ACHN (cell line): Measurements from ENCODE around the gene FHL1.

Source experiments
- DNase-seq: peaks from one replicate; pipeline ENCODE4 v3.0.0-alpha.2; 2015
- in situ Hi-C: cut with HindIII; loops from 2 replicates; pipeline ENCODE4 v1.10.0; 2017; ENCODE audit warnings: low sequenced_read_pairs, low pct_ligation_motif_present, low pct_unique_long_range_greater_than_20kb

The FHL1 gene

DNA sequence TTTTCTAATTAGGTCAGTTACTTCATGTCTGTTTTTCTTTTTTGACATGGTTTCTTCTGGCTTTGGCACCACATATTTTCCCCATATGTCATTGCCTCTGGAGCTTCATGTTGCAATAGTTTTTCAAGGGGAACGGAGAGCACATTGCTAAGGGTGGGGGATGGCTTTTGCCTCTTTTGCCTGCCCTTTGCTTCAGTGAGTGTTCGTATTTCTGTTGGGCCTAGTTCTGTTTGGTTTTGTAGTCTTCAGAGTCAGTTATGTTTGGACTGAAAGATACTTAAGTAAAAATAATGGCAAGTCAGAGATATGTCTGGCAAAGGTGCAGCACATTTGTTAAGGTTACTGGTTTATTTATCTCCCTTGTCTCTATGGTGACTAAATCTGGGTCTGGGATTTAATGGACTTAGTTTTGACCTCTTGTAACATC is 29.1 kb downstream of the FHL1 start:
- in situ Hi-C loops, result no loop called here
- peak; percentile 56 for DNase-seq

DNA sequence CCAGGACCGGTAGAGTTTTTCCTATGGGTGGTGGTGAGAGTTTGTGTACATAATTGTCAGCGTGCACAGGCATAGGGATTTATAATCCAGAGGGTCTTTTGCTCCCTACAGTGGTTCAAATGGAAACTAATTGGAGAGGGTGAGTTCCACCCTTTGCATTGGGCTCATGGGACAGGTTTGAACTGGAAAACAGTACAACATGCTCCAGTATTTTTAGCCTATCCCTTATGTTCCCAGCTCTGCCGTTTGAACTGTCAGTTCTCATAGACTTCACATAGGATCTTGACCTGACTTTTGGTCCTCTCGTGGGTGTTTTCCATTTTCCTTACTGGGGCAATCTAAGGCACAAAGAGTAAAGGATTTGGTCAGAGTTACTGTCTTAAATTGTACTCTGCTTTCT is 31.8 kb downstream of the FHL1 start:
- in situ Hi-C loops, result no loop called here
- DNase-seq, result no peak

DNA sequence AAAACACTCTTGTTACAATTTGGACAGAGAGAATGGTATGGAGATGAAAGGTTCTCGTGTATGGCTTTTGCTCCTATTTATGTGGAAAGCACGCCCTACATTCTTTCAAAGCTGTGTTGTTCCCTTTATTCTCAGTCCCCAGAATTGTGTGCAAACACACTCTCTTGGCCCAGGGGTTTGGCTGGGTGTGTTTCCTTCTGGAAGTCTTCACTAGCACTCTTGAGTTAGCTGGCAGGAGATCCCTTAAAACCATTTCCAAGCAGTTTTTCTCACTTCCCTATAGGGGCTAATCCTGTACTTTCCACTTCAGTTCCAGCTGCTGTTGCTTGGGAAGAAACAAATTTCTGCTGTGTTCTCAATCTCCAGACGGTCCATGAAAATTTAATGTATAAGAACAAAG is 35.1 kb downstream of the FHL1 start:
- DNase-seq, result no peak
- in situ Hi-C loops, result no loop called here

DNA sequence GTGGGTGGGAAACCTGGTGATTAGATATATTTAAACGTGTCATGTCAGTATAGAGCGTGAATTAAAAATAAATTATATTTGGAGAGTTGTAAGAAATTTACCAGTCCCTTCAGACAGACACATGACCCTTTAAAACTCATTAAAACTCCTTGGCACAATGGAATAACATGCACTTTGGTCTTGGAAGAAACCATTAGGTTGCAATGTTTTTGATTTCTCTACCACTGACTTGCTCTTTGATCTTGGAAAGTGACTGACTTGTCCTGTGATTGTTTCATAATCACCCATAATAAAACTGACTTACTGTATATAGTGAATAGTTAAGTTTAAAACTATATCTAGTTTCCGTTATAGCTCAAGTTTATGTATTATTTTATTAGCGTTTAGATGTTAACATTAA is 35.8 kb downstream of the FHL1 start:
- DNase-seq, result no peak
- in situ Hi-C loops, result no loop called here

DNA sequence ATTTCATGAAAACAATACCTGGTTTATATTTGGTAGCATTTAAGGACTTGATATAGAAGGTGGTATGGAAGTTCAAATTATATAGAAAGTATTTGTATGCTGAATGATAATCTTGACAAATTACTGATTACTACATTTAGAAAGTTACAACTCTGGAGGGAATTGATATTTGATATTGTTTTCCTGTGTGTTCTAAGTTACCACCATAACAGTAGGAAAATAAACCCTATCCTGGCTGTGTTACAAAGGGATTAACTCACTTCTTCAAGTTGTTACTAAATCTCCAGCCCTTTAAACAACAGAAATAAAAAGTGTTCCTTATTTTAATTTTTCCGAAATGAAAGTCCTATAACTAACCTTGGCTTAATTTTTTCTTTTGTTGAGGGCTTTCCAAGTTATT is 36.6 kb downstream of the FHL1 start:
- in situ Hi-C loops, result no loop called here
- DNase-seq, result no peak

DNA sequence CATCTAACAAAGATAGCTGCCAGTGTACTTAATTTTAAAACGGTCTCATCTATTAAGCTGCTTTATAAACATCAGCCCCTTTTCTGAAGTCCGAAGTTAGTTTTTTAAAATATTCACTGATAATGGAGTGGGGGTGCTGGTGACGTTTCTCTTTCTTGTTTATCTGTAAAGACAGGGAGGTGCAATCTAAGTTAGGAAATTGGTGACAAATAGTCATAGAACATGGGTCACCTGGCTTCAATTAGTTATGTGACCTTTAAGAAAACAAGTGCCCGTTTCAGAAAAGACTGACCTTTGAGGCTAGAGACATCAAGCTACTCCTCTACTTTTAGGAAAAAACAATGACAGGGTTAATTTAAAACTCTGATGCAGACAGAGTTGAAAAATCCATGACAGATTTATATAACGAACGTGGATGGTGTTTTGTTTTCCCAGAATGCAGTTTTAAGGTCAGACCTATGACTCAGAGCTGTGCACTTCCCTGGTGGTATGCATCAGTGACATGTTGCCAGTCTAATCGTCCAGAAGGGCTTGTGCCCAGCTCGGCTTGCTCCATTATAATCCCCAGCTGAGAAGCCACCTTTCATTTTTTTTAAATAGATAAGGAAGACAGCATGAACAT is 38.2 kb downstream of the FHL1 start:
- DNase-seq, result peak; percentile 44
- in situ Hi-C loops, result no loop called here

DNA sequence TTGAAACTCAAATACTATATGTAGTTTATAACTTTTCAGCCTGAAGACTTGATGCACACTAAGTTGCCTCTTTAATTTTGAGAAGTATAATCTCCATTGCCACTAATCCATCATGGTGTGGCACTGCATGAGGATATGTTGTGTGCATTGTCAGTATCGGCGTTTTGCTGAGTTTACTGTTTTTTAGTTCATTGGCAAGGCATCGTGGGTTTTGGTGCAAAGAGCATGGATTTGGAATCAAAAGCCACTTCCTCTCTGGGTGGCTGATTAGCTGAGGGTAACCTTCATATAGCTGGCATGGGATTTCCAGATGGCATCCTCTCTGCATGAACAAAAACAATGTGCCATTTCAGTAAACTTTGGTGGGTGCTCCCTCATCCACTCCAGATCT is 38.7 kb downstream of the FHL1 start:
- DNase-seq, result no peak
- in situ Hi-C loops, result no loop called here

DNA sequence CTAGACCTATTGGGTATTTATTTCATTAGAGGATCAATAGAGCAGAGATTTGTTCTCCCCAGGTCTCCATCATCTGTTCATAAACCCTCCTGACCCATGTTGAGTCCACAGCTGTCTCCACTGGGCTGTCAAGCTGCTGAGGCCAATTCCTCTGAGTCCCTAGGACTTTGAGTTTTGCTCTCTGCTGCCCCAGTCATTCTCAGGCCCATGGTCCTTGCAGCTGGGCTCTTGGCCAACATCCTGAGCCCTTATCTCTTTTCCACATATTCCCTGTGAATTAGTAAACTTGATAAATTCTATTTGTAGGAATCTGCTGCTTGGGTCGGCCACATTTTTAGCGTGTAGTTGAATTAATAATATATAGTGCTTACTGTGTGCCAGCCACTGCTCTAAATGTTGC is 41.9 kb downstream of the FHL1 start:
- in situ Hi-C loops, result no loop called here
- no peak for DNase-seq

DNA sequence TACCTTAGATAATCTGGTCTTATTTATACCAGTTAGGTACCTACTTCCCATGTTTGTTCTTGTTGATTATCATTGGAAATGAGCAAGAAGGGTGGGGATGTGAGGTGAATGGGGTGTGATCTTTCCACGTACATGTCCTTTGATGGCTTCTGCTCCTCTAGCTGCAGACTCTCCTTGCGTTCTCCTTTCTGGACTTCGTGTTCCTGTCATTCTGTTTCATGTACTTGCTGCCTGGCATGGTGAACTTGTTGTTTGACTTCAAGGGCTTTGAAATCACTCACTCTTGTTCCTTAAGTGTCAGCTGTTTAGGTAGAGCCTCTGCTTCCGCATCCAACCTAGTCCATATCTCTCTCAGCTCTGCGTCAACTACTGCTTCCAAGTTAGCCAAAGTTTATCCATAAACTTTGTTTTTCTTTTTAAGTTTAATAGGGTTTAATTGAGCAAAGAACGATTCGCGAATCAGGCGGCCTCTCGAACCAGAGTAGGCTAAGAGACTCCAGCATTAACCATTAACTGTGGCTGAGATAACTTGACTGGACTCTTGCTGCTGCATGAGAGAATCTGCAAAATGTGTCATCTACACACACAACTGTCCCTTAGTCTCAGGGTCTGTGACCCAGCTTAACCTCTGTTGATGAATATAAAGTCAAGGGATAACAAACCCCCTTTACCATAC is 42.8 kb downstream of the FHL1 start:
- in situ Hi-C loops, result no loop called here
- no peak for DNase-seq

DNA sequence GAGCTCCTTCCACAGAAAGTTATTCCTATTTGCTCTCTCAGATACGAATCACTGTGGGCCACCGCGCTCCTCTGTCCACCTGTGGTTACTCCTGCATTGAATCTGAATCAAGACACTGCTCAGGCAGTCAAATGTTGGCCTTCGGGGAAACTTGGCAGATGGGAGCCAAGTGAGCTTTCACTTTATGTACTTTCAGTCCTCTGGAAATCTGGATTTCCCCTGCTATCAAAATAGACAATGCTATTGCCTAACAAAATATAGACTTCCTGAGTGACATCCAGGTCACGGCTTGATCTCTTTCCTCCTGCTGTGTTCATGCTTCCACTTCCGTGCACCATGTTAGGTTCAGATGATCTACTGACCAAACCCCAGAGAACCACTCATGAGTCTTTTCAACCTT is 43.8 kb downstream of the FHL1 start:
- in situ Hi-C loops, result no loop called here
- DNase-seq, result no peak

DNA sequence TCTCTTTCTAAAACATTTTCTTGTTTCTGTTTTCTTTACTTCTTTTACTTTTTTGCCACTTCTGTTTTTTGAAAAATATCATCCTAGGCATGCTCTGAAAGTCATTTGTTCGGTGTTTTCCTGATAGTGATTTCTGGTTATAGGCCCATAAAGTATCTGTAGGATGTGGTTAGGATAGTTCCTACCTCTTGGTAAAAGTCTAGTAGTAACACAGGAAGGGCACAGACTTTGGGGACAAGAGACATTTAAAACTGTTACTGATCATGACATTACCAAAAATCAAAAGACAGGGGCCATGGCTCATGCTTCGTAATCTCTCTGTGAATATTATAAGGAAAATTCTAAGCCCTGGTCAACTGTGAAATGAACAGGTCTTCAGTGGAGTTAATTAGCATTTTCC is 44.8 kb downstream of the FHL1 start:
- in situ Hi-C loops, result no loop called here
- no peak for DNase-seq

DNA sequence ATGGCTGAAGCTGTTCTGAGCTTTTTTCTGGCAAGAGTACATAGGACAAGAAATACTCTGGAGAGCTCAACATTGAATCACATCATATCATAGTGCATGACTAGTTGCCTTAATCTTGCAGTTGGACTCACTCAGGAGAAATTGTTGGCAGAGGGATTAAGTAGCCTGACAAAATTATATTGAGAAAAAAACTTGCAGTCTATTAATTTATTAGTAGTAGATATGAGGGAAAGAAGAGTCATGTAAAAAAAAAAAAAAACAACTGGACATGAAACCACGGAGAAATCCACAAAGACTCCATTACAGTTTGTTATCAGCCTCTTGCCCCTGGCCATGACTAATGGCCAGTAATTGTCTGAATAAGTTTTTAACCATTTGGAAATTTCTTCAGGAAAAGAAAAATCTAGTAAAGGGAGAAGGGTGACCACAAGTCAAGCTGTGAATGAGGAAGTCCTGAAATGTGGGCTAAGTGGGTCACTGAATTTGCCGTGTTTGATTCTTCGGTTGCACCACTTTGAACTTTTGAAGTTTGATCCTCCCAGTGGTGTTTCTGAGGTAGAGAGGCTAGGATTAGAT is 45.6 kb downstream of the FHL1 start:
- DNase-seq, result no peak
- in situ Hi-C loops, result no loop called here

DNA sequence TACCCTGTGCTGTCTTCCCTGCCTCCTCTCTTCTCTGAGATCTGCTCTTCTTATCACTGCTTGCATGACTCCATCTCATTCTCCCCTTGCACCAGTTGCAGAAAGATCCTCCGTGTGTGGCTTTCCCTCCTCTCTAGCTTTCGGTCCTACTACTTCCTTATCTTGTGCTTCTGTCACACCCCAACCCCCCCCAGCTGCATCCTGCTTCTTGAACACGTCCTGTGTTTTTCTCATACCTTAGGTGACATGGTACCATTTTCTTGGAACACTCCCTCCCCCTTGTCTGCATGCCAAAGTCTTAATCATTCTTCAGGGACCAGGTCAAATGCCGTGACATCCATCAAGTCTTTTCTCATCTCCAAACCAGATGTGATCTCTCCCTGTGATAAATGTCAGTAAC is 46.4 kb downstream of the FHL1 start:
- in situ Hi-C loops, result no loop called here
- DNase-seq, result no peak

DNA sequence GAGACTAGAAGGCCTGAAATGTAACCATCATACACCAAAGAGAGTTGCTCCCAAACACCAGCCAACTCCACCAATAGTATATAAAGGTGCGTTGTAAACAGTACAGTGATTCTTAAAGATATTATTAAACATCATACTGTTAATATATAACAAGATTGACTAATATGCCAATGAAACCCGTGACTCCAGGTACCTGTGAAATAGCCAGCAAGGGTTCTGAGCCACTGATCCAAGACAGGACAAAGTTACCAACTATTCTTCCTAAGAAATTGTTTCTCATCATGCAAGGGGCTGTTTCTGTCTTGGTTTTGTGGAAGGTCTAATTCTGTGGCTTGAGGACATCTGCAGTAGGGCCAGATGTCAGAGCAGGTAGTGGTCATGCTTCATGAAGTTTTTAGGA is 47.2 kb downstream of the FHL1 start:
- no peak for DNase-seq
- in situ Hi-C loops, result no loop called here

DNA sequence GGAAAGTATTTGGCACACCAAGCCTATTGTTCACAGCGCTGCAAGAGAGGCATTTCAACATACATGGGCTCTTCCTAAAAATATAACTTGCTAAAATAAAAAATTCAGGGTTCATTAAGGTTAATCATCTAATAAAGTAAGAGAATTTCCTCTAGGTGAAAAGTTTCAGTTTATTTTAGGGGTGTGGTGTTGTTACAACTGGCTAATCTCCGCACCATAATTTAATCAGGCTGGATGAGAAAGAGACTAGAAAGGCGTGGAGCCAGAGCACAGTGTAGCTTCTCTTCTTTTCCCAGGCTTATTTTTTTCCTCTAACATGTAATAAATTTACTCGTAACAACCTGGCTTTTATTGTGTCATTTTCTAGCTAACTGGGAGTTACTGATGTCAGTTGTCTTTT is 47.9 kb downstream of the FHL1 start:
- DNase-seq, result no peak
- in situ Hi-C loops, result no loop called here

DNA sequence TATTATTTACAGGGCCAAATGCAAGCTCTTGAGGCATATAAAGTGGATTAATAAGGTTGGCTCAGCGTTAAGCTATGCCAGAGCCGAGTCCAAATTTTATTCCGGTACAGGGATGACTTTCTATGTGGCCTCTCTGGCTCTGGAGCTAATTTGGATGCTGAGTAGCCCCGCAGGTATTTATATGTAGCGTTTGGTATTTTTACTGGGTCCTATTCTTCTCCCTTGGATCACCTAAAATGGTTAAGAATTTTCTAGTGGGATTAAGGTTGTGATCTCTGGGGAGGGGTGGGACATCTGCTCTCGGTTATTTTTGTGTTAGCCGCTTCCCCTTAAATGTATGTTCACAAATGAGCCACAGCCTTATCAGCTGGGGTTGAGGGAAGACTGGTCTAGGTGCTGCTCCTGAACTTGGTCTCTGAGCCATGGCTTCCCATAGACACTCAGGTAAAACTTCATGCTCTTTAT is 49.4 kb downstream of the FHL1 start:
- no peak for DNase-seq
- in situ Hi-C loops, result no loop called here

DNA sequence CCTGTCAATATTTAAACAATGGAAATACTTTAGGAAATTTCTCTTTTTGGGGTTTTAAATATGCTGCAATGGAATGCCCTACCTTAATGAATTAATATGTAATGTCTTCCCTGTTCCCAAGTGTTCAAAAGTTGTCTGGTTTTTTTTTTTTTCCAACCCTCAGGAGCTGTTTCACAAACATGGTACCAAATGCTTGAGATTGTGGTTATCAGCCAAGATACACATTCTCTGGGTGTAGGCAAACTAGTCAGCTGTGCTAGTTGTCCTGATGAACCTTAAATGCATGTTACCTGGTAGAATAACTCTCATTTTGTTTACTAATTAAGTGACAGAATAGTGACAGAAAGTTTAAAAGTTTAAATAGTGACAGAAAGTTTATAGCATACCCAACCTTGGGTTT is 50.7 kb downstream of the FHL1 start:
- no peak for DNase-seq
- in situ Hi-C loops, result no loop called here

DNA sequence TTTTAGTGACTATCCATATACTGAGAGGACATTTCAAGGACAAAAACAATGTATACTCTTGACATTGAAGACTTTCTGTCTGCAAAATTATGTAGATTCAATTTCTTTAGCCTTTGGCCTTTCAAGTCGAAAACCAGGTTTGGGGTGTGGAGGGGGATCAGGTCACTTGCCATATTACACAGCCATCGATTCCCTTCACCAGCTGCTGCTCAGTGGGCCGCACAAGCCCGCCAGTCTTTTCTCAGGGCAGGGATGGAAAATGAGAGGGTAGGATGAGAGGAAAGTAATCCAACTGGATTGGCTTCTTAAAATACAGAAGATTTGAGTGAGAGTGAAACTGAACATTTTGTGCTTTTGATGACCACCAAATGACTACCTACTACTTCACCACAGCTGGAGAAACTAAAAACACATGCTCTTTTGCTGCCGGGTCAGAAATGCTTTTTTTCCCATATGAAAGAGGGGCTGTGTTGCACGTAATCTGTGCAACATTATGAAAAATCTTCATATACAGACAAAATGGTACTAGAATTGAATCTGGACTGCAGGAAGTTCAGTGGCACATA is 51.4 kb downstream of the FHL1 start:
- DNase-seq, result no peak

DNA sequence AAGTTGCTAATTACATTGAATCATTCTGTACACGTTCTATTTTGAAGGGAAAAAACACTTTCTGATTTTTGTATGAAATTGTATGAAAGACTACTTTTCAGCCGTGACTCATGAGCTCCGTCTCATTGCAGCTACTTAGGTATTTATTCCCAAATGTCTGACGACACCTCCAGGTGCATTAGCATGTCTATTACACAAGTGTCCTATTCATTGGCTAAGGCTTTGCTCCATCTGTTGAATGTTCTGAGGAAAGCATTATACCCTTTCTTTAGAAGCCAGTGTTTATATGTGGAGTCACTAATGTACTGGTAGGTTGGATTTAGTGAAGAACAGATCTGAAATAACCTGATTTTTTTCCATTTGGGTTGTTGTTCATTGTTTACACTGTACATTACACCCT is 52.0 kb downstream of the FHL1 start:
- DNase-seq, result no peak
- in situ Hi-C loops, result no loop called here

More for the DNA sequence above, 51.4 kb downstream of the FHL1 start:
- in situ Hi-C loops, result no loop called here

DNA sequence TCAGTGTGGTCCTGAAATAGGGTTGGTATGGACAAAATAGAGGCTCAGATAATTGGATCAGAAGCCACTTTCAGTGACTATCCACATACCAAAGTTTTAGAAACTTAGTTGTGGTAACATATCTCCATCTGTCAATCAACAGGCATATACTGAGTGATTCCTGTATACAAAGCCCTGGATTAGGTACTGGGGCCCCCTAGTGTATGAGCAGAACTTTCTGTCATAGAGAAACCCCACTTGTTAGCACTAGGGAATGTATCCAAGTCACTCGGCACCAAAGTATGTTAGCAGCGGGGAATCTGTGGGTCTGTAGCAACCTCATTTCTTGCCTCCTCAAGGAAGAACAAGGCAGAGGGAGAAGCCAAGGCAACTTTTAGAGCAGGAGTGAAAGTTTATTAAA is 53.1 kb downstream of the FHL1 start:
- peak; percentile 31 for DNase-seq
- in situ Hi-C loops, result no loop called here
